GM12878 (cell line): ENCODE data around the gene SLC1A2.

Source experiments
- CTCF ChIP-seq, 3 experiments: IDR thresholded peaks in 2 of 3; conservative IDR thresholded peaks in 1 of 3; 2 replicates each; pipeline ENCODE4 v1.5.1; 2011; ENCODE audit warnings: low read depth in 3 of 3, low read length in 3 of 3, mild to moderate bottlenecking in 3 of 3, control low read depth in 2 of 3, moderate library complexity in 2 of 3, inconsistent platforms in 1 of 3, mixed read lengths in 1 of 3; ENCODE audit not compliant: control insufficient read depth in 2 of 3, insufficient read depth in 1 of 3; ENCODE audit errors: extremely low read depth in 1 of 3
- MTA3 ChIP-seq: IDR thresholded peaks from 2 replicates; pipeline ENCODE4 v1.6.1; 2012; ENCODE audit warnings: low read length, inconsistent platforms, borderline replicate concordance
- RCOR1 ChIP-seq: conservative IDR thresholded peaks from 2 replicates; pipeline ENCODE4 v1.6.1; 2012; ENCODE audit warnings: low read depth, low read length, improper control_type of control experiment
- SUZ12 ChIP-seq: fragments of 200-600 bp; sonication (generic); IDR thresholded peaks from one replicate; pipeline ENCODE4 v1.6.1; 2018; ENCODE audit warnings: antibody characterized with exemption, mild to moderate bottlenecking; ENCODE audit not compliant: unreplicated experiment
- TAF1 ChIP-seq: IDR thresholded peaks from 2 replicates; pipeline ENCODE4 v1.6.1; 2011; ENCODE audit warnings: mild to moderate bottlenecking, low read depth, low read length, borderline replicate concordance
- ZBTB11 ChIP-seq: fragments of 450-650 bp; formaldehyde crosslinking; IDR thresholded peaks from 2 replicates; pipeline ENCODE4 v1.5.0; 2022; ENCODE audit warnings: mild to moderate bottlenecking, missing genetic modification characterization
- ZBTB4 ChIP-seq: fragments of 450-650 bp; formaldehyde crosslinking; IDR thresholded peaks from 2 replicates; pipeline ENCODE4 v1.4.0; 2022; ENCODE audit warnings: mild to moderate bottlenecking, moderate library complexity

GRCh38 chr11:35304900-35305460 lies 114.4 kb downstream of the SLC1A2 start:
- TF ChIP-seq RCOR1 (no peak), SUZ12 (no peak), ZBTB11 (no peak), ZBTB4 (CRISPR knock-in tag) (no peak), MTA3 (no peak), TAF1 (no peak), CTCF (IDR thresholded peaks at IDR 0.05 in 2 of 3, conservative IDR thresholded peaks at IDR 0.05 in 1 of 3; ENCODE audit: control insufficient read depth in 2 of 3, extremely low read depth in 1 of 3, insufficient read depth in 1 of 3, low read depth in 3 of 3, low read length in 3 of 3) (no peak)
